Neural progenitor cell (in vitro differentiated cells): Measurements from ENCODE around the gene ZNF771.

Experiments
- CTCF ChIP-seq: fragments of 200-600 bp; sonication (generic); IDR thresholded peaks from 2 replicates; pipeline ENCODE4 v1.5.1; 2017; ENCODE audit warnings: antibody characterized with exemption, mild to moderate bottlenecking
- EZH2 ChIP-seq: fragments of 200-600 bp; sonication (generic); IDR thresholded peaks from 2 replicates; pipeline ENCODE4 v1.6.1; 2017; ENCODE audit warnings: antibody characterized with exemption, mild to moderate bottlenecking, moderate library complexity

- TF ChIP-seq CTCF (no peak), EZH2 (no peak)
These were observed 658 bp upstream of the ZNF771 start for GRCh38 chr16:30406795-30407101.
